ENCODE results near the gene ZNF648. TPM values are rescaled to one million over a fixed set of nuclear protein-coding genes. Genes with fewer than 3 reads are reported as not detected.

Gene ZNF648
- total RNA-seq: 1 to 10 TPM in 1 of 6 experiments, under 1 TPM in 5; 0.35 to 1.5 (median 0.57) TPM
- long read RNA-seq: 0 reads

- DNase-seq: no peak
- 18% methylated on average over 2 of the region's 4 CpGs for WGBS (ENCODE audit: insufficient coverage, low coverage, low lambda C conversion rate, missing lambda C conversion rate)
- ATAC-seq: no peak
- Histone ChIP-seq H3K27me3 (no peaks in the 10 kb centered on the region), H3K4me3 (no peak within 1 kb of the TSS), H3K9me3 (no peaks in the 10 kb centered on the region), H3K27ac (no peak within 1 kb of the TSS), H3K36me3 (no peaks in the 10 kb centered on the region), H3K4me1 (no peaks in the 10 kb centered on the region)
- intact Hi-C loops (cut with DNase I): no loop called here
- no peak for TF ChIP-seq POLR2A (IDR thresholded peaks at IDR 0.05)
- TF ChIP-seq, protein P1, sequence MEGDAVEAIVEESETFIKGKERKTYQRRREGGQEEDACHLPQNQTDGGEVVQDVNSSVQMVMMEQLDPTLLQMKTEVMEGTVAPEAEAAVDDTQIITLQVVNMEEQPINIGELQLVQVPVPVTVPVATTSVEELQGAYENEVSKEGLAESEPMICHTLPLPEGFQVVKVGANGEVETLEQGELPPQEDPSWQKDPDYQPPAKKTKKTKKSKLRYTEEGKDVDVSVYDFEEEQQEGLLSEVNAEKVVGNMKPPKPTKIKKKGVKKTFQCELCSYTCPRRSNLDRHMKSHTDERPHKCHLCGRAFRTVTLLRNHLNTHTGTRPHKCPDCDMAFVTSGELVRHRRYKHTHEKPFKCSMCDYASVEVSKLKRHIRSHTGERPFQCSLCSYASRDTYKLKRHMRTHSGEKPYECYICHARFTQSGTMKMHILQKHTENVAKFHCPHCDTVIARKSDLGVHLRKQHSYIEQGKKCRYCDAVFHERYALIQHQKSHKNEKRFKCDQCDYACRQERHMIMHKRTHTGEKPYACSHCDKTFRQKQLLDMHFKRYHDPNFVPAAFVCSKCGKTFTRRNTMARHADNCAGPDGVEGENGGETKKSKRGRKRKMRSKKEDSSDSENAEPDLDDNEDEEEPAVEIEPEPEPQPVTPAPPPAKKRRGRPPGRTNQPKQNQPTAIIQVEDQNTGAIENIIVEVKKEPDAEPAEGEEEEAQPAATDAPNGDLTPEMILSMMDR (IDR thresholded peaks at IDR 0.05): no peak
Measured at GRCh38 chr1:182061594-182061993, at the start of gene ZNF648. Gene ZNF648, minus strand, starts transcription at chr1:182061712. Its CDS starts 3,702 bp downstream, at chr1:182058010.

GRCh38 chr1:182110635-182111034 is 49.1 kb upstream of the ZNF648 start:
- TF ChIP-seq POLR2A (IDR thresholded peaks at IDR 0.05): no peak
- TF ChIP-seq, protein P1 (IDR thresholded peaks at IDR 0.05): no peak
- H3K27ac ChIP-seq: no peak overlapping the region
- no peaks in the 10 kb centered on the region for H3K9me3 ChIP-seq
- DNase-seq (no peak), ATAC-seq (no peak)
- WGBS (ENCODE audit: insufficient coverage, low coverage, low lambda C conversion rate, missing lambda C conversion rate): 75% methylated on average over 3 of the region's 6 CpGs
- H3K4me1 ChIP-seq: no peaks in the 10 kb centered on the region
- no peak overlapping the region for H3K4me3 ChIP-seq
- H3K27me3 ChIP-seq: no peaks in the 10 kb centered on the region
- intact Hi-C loops (cut with DNase I): no loop called here
- no peaks in the 10 kb centered on the region for H3K36me3 ChIP-seq

DNA sequence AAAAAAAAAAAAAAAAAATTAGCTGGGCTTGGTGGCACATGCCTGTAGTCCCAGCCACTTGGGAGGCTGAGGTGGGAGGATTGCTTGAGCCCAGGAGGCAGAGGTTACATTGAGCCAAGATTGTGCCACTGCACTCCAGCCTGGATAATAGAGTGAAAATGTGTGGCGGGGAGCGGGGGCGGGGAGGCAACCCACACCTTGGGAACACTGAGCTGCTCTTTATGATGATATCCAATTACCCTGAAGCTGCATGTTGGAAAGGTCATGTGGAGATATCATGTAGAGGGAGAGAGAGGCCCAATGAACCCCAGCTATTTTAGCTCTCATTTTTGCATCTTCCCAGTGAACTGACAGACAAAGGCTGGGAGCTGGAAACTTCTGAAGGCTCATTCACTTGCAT is 48.3 kb upstream of the ZNF648 start:
- H3K27ac ChIP-seq: no peak overlapping the region
- no peaks in the 10 kb centered on the region for H3K9me3 ChIP-seq
- H3K27me3 ChIP-seq: no peaks in the 10 kb centered on the region
- H3K36me3 ChIP-seq: no peaks in the 10 kb centered on the region
- WGBS (ENCODE audit: insufficient coverage, low coverage, low lambda C conversion rate, missing lambda C conversion rate): 100% methylated on average over 3 of the region's 3 CpGs
- no peak overlapping the region for H3K4me3 ChIP-seq
- TF ChIP-seq, protein P1 (IDR thresholded peaks at IDR 0.05): no peak
- DNase-seq: no peak
- intact Hi-C loops (cut with DNase I): no loop called here
- H3K4me1 ChIP-seq: no peaks in the 10 kb centered on the region
- no peak for ATAC-seq

GRCh38 chr1:182107209-182107608 is 45.7 kb upstream of the ZNF648 start:
- Histone ChIP-seq H3K4me1 (no peaks in the 10 kb centered on the region), H3K27ac (no peak overlapping the region), H3K36me3 (no peaks in the 10 kb centered on the region), H3K4me3 (no peak overlapping the region), H3K27me3 (no peaks in the 10 kb centered on the region), H3K9me3 (no peaks in the 10 kb centered on the region)
- ATAC-seq (no peak), DNase-seq (no peak)
- 83% methylated on average over 2 of the region's 2 CpGs for WGBS (ENCODE audit: insufficient coverage, low coverage, low lambda C conversion rate, missing lambda C conversion rate)
- intact Hi-C loops (cut with DNase I): no loop called here
- TF ChIP-seq, protein P1 (IDR thresholded peaks at IDR 0.05): no peak
- TF ChIP-seq POLR2A (IDR thresholded peaks at IDR 0.05): no peak

DNA sequence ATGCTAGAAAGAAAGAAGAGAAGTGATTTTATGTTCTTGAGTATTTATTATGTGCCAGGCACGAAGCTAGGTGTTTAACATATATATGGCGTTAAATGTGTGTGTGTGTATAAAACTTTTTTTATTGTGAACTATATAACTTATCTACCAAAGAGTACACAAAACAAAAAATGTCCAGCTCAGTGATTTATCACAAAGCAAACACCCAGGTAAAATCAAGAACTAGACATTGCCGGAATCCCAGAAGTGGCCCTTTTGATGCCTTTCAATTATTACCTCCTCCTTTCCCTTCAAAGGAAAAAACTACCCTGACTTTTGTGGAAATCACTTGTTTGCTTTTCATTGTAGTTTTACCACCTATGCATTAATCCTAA is 40.5 kb upstream of the ZNF648 start:
- no peaks in the 10 kb centered on the region for H3K9me3 ChIP-seq
- H3K4me1 ChIP-seq: no peaks in the 10 kb centered on the region
- H3K27ac ChIP-seq: no peak overlapping the region
- no peaks in the 10 kb centered on the region for H3K27me3 ChIP-seq
- TF ChIP-seq, protein P1 (IDR thresholded peaks at IDR 0.05): no peak
- intact Hi-C loops (cut with DNase I): no loop called here
- H3K4me3 ChIP-seq: no peak overlapping the region
- no peak for DNase-seq
- no peak for ATAC-seq
- no peaks in the 10 kb centered on the region for H3K36me3 ChIP-seq
- 93% methylated on average over 3 of the region's 3 CpGs for WGBS (ENCODE audit: insufficient coverage, low coverage, low lambda C conversion rate, missing lambda C conversion rate)
